Fibroblast of lung (primary cell): ENCODE measurements around the gene GPR55. TPM values are rescaled to one million over a fixed set of nuclear protein-coding genes. Genes with fewer than 3 reads are reported as not detected.

Experiments used
- DNase-seq, 2 donors: peaks; one replicate each; pipeline versions ENCODE4 v3.0.0 to v3.0.0-alpha.2; 2010; ENCODE audit warnings: low read depth in 2 of 2
- H2AFZ ChIP-seq: 2 replicates; pipeline ENCODE4 v1.5.1; 2012; ENCODE audit warnings: low read length, control low read depth, inconsistent platforms
- H3K27ac ChIP-seq: 2 replicates; pipeline ENCODE4 v1.5.1; 2011; ENCODE audit warnings: low read length, control low read depth; ENCODE audit not compliant: insufficient read depth
- H3K27me3 ChIP-seq: 2 replicates; pipeline ENCODE4 v1.5.1; 2011; ENCODE audit warnings: mild to moderate bottlenecking, low read length; ENCODE audit not compliant: control insufficient read depth, insufficient read depth
- H3K36me3 ChIP-seq: 2 replicates; pipeline ENCODE4 v1.5.1; 2011; ENCODE audit warnings: low read length; ENCODE audit not compliant: control insufficient read depth, insufficient read depth
- H3K4me1 ChIP-seq: 2 replicates; pipeline ENCODE4 v1.5.1; 2011; ENCODE audit warnings: low read length; ENCODE audit not compliant: control insufficient read depth, insufficient read depth; ENCODE audit errors: extremely low read depth
- H3K4me2 ChIP-seq: 2 replicates; pipeline ENCODE4 v1.5.1; 2011; ENCODE audit warnings: low read length, control low read depth; ENCODE audit not compliant: insufficient read depth; ENCODE audit errors: extremely low read depth
- H3K4me3 ChIP-seq, 4 experiments: fragments of 200-600 bp in 1 of 4; sonication (generic) in 1 of 4; replicated peaks in 1 of 4; 2 replicates each; pipeline ENCODE4 v1.5.1; 2011 to 2016; ENCODE audit warnings: low read length in 4 of 4, low read depth in 3 of 4, mild to moderate bottlenecking in 3 of 4, control low read depth in 2 of 4, inconsistent platforms in 1 of 4, mixed read lengths in 1 of 4; ENCODE audit not compliant: insufficient read depth in 1 of 4; ENCODE audit errors: control extremely low read depth in 1 of 4
- H3K79me2 ChIP-seq: 2 replicates; pipeline ENCODE4 v1.5.1; 2012; ENCODE audit warnings: mild to moderate bottlenecking, low read length, inconsistent platforms; ENCODE audit not compliant: control insufficient read depth, insufficient read depth
- H3K9ac ChIP-seq: 2 replicates; pipeline ENCODE4 v1.5.1; 2011; ENCODE audit warnings: mild to moderate bottlenecking, low read length, control low read depth; ENCODE audit not compliant: insufficient read depth
- H3K9me3 ChIP-seq: 2 replicates; pipeline ENCODE4 v1.5.1; 2012; ENCODE audit warnings: low read depth, low read length; ENCODE audit not compliant: control insufficient read depth, insufficient read depth
- H4K20me1 ChIP-seq: 2 replicates; pipeline ENCODE4 v1.5.1; 2011; ENCODE audit warnings: low read length; ENCODE audit not compliant: control insufficient read depth, insufficient read depth; ENCODE audit errors: extremely low read depth
- EZH2 ChIP-seq: IDR thresholded peaks from 2 replicates; pipeline ENCODE4 v1.5.1; 2012; ENCODE audit warnings: low read length, control low read depth, mild to moderate bottlenecking; ENCODE audit errors: missing control alignments
- polyA plus RNA-seq, 2 donors: library from polyadenylated mRNA; depleted of rRNA in 1 of 2; stranded (reverse) in 1 of 2; unstranded in 1 of 2; fragments of >200 nt; gene quantifications; 2 replicates each; pipeline ENCODE4 v1.2.1, GENCODE V29; 2011 to 2012; ENCODE audit warnings: missing spikeins in 1 of 2
- total RNA-seq: library from RNA; depleted of rRNA; stranded (reverse); fragments of >200 nt; gene quantifications from 2 replicates; pipeline ENCODE4 v1.2.1, GENCODE V29; 2014
- TF ChIP-seq, protein P1 (sequence below), 2 donors: IDR thresholded peaks in 1 of 2; conservative IDR thresholded peaks in 1 of 2; 1 replicate in 1 of 2; 2 replicates in 1 of 2; pipeline ENCODE4 v1.5.1; 2011 to 2012; ENCODE audit warnings: low read length in 2 of 2, control low read depth in 1 of 2, inconsistent platforms in 1 of 2, low read depth in 1 of 2, mild to moderate bottlenecking in 1 of 2

The GPR55 gene
- total and polyA plus RNA-seq, 2 donors (not counting 1 experiment from before 2014, with no cell fraction given) = not detected

DNA sequence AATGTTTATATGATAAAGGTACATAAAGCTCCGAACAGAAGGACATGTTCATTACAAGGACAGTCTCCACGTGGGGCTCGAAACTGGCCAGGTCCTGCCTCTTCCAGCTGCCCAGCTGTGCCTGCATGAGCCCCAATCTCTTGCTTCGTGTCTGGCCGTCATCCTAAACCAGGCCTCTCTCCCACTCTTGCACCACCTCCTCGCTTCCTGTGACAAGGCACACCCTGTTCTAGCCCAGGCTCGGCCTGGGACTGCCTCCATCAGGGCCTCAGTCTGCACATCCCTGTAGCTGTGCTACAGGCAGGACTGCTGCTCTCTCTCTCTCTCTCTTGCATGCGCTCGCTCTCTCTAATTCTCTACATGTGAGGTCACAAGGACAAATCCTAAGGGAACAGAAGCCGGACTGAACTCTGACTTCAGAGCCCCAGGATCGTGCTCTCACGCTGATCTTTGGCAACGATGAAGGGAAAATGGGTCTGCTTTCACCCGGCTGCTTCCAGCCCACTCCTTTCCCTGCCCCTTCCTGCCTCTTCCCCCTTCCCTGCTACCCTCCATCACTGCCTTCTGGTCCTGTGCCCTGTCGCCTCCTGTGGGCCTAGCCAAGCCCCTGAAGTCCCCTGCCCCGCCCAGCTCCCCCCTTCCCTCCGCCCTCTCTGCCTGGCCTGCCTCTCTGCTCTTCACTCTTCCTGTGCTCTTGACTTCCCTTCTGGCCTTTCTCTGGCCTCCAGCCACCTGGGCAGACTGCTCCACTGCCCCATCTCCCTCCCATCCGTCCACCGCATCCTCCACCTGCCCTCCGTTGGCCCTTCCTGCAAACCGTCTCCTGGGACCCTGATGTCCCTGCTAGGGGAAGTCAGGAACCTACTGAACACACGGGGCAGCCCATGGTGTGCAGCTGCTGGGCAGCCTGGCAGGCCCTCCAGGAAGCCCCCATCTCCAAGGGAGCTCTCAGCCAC lies 7.8 kb upstream of the GPR55 start:
- TF ChIP-seq EZH2 = no peak
- TF ChIP-seq, protein P1, sequence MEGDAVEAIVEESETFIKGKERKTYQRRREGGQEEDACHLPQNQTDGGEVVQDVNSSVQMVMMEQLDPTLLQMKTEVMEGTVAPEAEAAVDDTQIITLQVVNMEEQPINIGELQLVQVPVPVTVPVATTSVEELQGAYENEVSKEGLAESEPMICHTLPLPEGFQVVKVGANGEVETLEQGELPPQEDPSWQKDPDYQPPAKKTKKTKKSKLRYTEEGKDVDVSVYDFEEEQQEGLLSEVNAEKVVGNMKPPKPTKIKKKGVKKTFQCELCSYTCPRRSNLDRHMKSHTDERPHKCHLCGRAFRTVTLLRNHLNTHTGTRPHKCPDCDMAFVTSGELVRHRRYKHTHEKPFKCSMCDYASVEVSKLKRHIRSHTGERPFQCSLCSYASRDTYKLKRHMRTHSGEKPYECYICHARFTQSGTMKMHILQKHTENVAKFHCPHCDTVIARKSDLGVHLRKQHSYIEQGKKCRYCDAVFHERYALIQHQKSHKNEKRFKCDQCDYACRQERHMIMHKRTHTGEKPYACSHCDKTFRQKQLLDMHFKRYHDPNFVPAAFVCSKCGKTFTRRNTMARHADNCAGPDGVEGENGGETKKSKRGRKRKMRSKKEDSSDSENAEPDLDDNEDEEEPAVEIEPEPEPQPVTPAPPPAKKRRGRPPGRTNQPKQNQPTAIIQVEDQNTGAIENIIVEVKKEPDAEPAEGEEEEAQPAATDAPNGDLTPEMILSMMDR (conservative IDR thresholded peaks at IDR 0.05 in 1 of 2, IDR thresholded peaks at IDR 0.05 in 1 of 2; ENCODE audit: low read depth in 1 of 2, low read length in 2 of 2) = no peak
- Histone ChIP-seq H3K9me3 (no peaks in the 10 kb centered on the region), H3K4me1 (peaks cover 2% of the 10 kb centered on the region), H3K27me3 (peaks cover 3% of the 10 kb centered on the region), H4K20me1 (no peaks in the 10 kb centered on the region), H3K9ac (no peak overlapping the region), H3K4me3 (no peak overlapping the region), H3K79me2 (no peaks in the 10 kb centered on the region), H3K36me3 (no peaks in the 10 kb centered on the region), H3K4me2 (no peak overlapping the region), H3K27ac (no peak overlapping the region), H2AFZ (peak overlapping the region; percentile 60)
- peak in 1 of 2 donors; percentile 70 for DNase-seq

DNA sequence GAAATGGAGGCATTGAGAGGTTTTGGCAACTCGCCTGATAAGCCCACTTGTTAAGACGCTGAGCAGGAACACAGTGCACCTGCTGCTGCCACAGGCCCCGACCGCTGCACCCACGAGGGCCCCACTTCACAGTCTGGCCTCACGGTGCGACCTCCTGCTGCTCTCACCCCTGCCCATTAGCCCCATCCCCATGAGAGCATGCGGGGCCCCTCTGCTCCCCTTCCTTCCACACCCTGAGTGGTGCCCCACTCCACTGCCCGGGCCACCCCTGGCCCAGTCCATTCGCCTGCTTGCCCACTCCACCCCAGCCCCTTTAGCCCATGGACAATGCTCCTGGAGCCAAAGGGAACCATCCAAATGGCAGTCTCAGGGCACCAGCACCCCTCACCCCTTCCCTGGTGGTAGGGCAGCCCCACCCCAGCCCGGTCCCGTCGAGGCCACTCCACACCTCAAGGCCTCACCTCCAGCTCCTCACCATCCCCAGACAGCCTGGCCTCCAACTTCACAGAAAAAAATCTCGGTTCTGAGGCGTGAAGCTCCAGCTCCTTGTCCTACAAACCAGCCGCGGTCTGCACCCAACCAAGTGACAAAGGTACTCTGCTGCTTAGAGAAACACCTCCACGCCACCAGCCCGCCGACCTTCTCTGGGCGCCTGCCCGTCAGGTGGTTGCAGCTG lies 6.7 kb upstream of the GPR55 start:
- no peaks in the 10 kb centered on the region for H4K20me1 ChIP-seq
- no peak overlapping the region for H3K9ac ChIP-seq
- no peaks in the 10 kb centered on the region for H3K79me2 ChIP-seq
- no peaks in the 10 kb centered on the region for H3K36me3 ChIP-seq
- H3K27ac ChIP-seq = no peak overlapping the region
- no peak overlapping the region for H2AFZ ChIP-seq
- no peak overlapping the region for H3K4me3 ChIP-seq
- TF ChIP-seq EZH2 = no peak
- TF ChIP-seq, protein P1 (conservative IDR thresholded peaks at IDR 0.05 in 1 of 2, IDR thresholded peaks at IDR 0.05 in 1 of 2; ENCODE audit: low read depth in 1 of 2, low read length in 2 of 2) = no peak
- H3K9me3 ChIP-seq = no peaks in the 10 kb centered on the region
- DNase-seq = no peak
- H3K4me1 ChIP-seq = peaks cover 2% of the 10 kb centered on the region
- no peak overlapping the region for H3K4me2 ChIP-seq
- H3K27me3 ChIP-seq = peaks cover 3% of the 10 kb centered on the region

DNA sequence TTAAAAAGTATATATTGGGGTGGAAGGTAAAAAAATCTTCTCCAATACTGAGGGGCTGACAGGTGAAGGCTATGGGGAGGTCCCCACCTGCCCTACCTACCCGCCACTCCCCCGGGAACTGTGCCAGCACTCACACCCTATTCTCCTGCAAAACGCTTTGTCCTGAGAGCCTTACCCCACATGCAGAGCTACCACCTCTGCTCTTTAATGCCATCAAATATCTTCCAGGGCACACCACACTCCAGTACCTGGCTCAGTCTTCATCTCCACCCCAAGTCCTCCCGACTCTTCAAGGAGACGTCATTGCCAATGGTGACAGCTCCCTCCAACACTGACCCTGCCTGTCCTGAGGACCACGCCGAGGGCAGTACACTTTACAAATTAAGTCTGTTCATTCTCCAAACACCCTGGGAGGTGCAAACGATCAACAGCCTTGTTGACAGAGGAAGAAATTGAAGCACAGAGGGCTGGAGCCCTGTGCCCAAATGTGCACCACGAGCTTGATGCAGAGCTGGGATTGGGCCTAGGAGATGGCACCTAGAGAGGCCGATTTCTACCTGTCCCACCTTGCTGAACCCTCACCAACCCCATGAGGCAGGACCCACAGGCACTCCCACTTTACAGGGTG lies 6.0 kb upstream of the GPR55 start:
- H3K4me1 ChIP-seq = peaks cover 2% of the 10 kb centered on the region
- no peak for DNase-seq
- no peak overlapping the region for H3K27ac ChIP-seq
- no peaks in the 10 kb centered on the region for H3K79me2 ChIP-seq
- no peaks in the 10 kb centered on the region for H3K9me3 ChIP-seq
- H4K20me1 ChIP-seq = no peaks in the 10 kb centered on the region
- no peak overlapping the region for H3K4me3 ChIP-seq
- no peaks in the 10 kb centered on the region for H3K36me3 ChIP-seq
- no peak overlapping the region for H2AFZ ChIP-seq
- H3K27me3 ChIP-seq = peaks cover 3% of the 10 kb centered on the region
- no peak for TF ChIP-seq EZH2
- TF ChIP-seq, protein P1 (conservative IDR thresholded peaks at IDR 0.05 in 1 of 2, IDR thresholded peaks at IDR 0.05 in 1 of 2; ENCODE audit: low read depth in 1 of 2, low read length in 2 of 2) = no peak
- no peak overlapping the region for H3K4me2 ChIP-seq
- H3K9ac ChIP-seq = no peak overlapping the region
